SK-N-MC (cell line): ENCODE results near the gene NCKAP5.

ENCODE experiments used
- DNase-seq: peaks from one replicate; pipeline ENCODE4 v3.0.0-alpha.2; 2011; ENCODE audit warnings: low read depth, low spot score
- H3K27ac ChIP-seq: fragments of 200-600 bp; sonication (generic); 2 replicates; pipeline ENCODE4 v1.5.1; 2016; ENCODE audit warnings: mixed run types
- H3K36me3 ChIP-seq: fragments of 200-600 bp; sonication (generic); 2 replicates; pipeline ENCODE4 v1.6.1; 2017; ENCODE audit warnings: antibody characterized with exemption, low read length, mixed read lengths; ENCODE audit not compliant: insufficient read depth
- H3K4me3 ChIP-seq: fragments of 200-600 bp; sonication (generic); 2 replicates; pipeline ENCODE4 v1.5.1; 2016
- H3K9ac ChIP-seq: fragments of 200-600 bp; sonication (generic); 2 replicates; pipeline ENCODE4 v1.8.0; 2017; ENCODE audit warnings: mixed run types, mixed read lengths; ENCODE audit not compliant: insufficient read length
- H3K9me3 ChIP-seq: fragments of 200-600 bp; sonication (generic); 2 replicates; pipeline ENCODE4 v1.6.1; 2017; ENCODE audit warnings: low read depth, mild to moderate bottlenecking, antibody characterized with exemption, low read length, moderate library complexity, mixed read lengths
- EZH2 ChIP-seq: fragments of 200-600 bp; sonication (generic); IDR thresholded peaks from one replicate; pipeline ENCODE4 v1.6.1; 2017; ENCODE audit warnings: antibody characterized with exemption
- FOXP2 ChIP-seq: optimal IDR thresholded peaks from 2 replicates; pipeline ENCODE3; 2011; ENCODE audit warnings: mild to moderate bottlenecking, moderate library complexity; ENCODE audit not compliant: insufficient read depth; ENCODE audit errors: extremely low read length, control extremely low read depth
- POLR2AphosphoS5 ChIP-seq: IDR thresholded peaks from 2 replicates; pipeline ENCODE4 v1.6.1; 2012; ENCODE audit warnings: mild to moderate bottlenecking, low read depth, low read length, borderline replicate concordance

NCKAP5 gene

DNA sequence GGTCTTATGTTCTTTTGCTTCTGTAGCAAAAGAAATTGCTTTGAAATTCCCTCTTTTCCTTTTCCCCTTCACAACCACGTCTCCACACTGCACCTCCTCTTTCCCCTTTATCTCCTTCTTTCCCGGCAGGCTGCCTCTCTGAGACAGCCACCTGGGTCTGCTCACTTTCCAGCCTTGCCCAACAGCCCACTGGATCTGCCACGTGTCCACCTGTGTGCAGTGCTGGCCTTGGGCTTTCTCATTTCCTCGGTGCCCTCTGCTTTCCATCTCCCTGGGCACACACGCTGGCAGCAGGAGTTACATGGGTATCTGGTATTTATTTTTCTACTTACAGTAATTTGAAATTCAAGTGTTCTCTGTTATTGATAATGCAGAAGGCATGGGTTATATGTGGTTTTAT, 684.8 kb downstream of the NCKAP5 start:
- Histone ChIP-seq H3K36me3 (no peaks in the 10 kb centered on the region), H3K9me3 (no peaks in the 10 kb centered on the region), H3K4me3 (no peak overlapping the region), H3K27ac (no peak overlapping the region), H3K9ac (no peak overlapping the region)
- no peak for DNase-seq
- TF ChIP-seq EZH2 (no peak), POLR2AphosphoS5 (no peak), FOXP2 (no peak)

GRCh38 chr2:132881546-132881945, 686.7 kb downstream of the NCKAP5 start:
- no peak overlapping the region for H3K27ac ChIP-seq
- H3K9ac ChIP-seq: no peak overlapping the region
- H3K36me3 ChIP-seq: peaks cover 4% of the 10 kb centered on the region; the same call in 1 of the 2 replicates
- DNase-seq: no peak
- TF ChIP-seq POLR2AphosphoS5: no peak
- TF ChIP-seq FOXP2: no peak
- TF ChIP-seq EZH2: no peak
- H3K4me3 ChIP-seq: no peak overlapping the region
- no peaks in the 10 kb centered on the region for H3K9me3 ChIP-seq

GRCh38 chr2:132877923-132878322, 690.3 kb downstream of the NCKAP5 start:
- Histone ChIP-seq H3K27ac (no peak overlapping the region), H3K36me3 (peaks cover 4% of the 10 kb centered on the region; the same call in 1 of the 2 replicates), H3K9ac (no peak overlapping the region), H3K4me3 (no peak overlapping the region), H3K9me3 (no peaks in the 10 kb centered on the region)
- TF ChIP-seq EZH2: no peak
- TF ChIP-seq FOXP2: no peak
- TF ChIP-seq POLR2AphosphoS5: no peak
- DNase-seq: no peak

- Histone ChIP-seq H3K9me3 (no peaks in the 10 kb centered on the region), H3K27ac (no peak overlapping the region), H3K36me3 (peaks cover 4% of the 10 kb centered on the region; the same call in 1 of the 2 replicates), H3K9ac (no peak overlapping the region), H3K4me3 (no peak overlapping the region)
- TF ChIP-seq FOXP2: no peak
- TF ChIP-seq EZH2: no peak
- TF ChIP-seq POLR2AphosphoS5: no peak
- no peak for DNase-seq
Measured at GRCh38 chr2:132876745-132877391, 691.4 kb downstream of the NCKAP5 start.

GRCh38 chr2:132875193-132875592, 693.1 kb downstream of the NCKAP5 start:
- Histone ChIP-seq H3K9ac (no peak overlapping the region), H3K27ac (no peak overlapping the region)

GRCh38 chr2:132873738-132874137, 694.5 kb downstream of the NCKAP5 start:
- DNase-seq: no peak

More at GRCh38 chr2:132875193-132875592, 693.1 kb downstream of the NCKAP5 start:
- no peaks in the 10 kb centered on the region for H3K9me3 ChIP-seq
- H3K4me3 ChIP-seq: no peak overlapping the region
- peaks cover 4% of the 10 kb centered on the region; the same call in 1 of the 2 replicates for H3K36me3 ChIP-seq
- no peak for DNase-seq
- TF ChIP-seq POLR2AphosphoS5 (no peak), EZH2 (no peak), FOXP2 (no peak)

DNA sequence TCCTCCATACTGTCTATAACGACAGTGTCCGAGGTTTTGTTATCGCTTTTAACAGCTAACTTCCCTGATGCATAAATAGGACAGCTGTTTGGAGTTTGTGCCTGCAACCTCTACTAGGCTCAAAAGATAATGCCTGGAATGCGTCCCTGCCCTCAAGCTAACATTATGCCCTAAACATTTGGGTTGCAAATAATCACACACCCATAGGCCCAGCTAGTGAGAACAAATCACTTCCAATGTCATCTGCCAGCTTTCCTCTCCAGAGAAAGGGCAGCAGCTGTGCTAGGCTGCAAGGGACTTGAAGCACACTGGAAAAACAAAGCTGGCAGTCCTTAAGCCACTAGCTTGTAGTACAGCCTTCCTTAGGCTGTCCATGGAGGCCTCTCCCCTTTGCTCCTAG, 696.4 kb downstream of the NCKAP5 start:
- Histone ChIP-seq H3K9ac (no peak overlapping the region), H3K4me3 (no peak overlapping the region), H3K27ac (no peak overlapping the region), H3K9me3 (no peaks in the 10 kb centered on the region), H3K36me3 (no peaks in the 10 kb centered on the region)
- no peak for TF ChIP-seq POLR2AphosphoS5
- no peak for TF ChIP-seq EZH2
- no peak for TF ChIP-seq FOXP2
- DNase-seq: no peak

More at GRCh38 chr2:132873738-132874137, 694.5 kb downstream of the NCKAP5 start:
- Histone ChIP-seq H3K9me3 (no peaks in the 10 kb centered on the region), H3K4me3 (no peak overlapping the region), H3K27ac (no peak overlapping the region), H3K36me3 (peaks cover 4% of the 10 kb centered on the region; the same call in 1 of the 2 replicates), H3K9ac (no peak overlapping the region)
- TF ChIP-seq POLR2AphosphoS5 (no peak), FOXP2 (no peak), EZH2 (no peak)

DNA sequence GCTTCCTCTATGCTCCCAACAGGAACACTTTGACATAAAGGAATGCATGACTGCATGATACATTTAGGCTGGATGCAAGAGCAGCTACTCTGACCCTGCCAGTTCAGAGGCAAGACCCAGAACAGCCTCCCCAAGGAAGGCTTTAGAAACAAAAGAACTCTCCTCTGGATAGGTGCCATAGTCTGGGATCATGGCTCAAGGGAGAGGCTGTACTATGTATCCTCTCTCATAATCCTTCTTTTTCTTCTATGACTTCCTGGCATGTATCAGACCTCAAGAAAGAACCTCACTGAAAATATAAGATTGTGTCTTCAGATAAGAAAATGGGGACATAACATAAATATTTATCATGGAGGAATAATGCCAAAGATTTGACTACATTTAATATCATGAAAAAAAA, 704.3 kb downstream of the NCKAP5 start:
- no peak for DNase-seq
- no peak overlapping the region for H3K9ac ChIP-seq
- TF ChIP-seq POLR2AphosphoS5 (no peak), FOXP2 (no peak), EZH2 (no peak)
- H3K9me3 ChIP-seq: no peaks in the 10 kb centered on the region
- H3K36me3 ChIP-seq: no peaks in the 10 kb centered on the region
- H3K4me3 ChIP-seq: no peak overlapping the region
- no peak overlapping the region for H3K27ac ChIP-seq

DNA sequence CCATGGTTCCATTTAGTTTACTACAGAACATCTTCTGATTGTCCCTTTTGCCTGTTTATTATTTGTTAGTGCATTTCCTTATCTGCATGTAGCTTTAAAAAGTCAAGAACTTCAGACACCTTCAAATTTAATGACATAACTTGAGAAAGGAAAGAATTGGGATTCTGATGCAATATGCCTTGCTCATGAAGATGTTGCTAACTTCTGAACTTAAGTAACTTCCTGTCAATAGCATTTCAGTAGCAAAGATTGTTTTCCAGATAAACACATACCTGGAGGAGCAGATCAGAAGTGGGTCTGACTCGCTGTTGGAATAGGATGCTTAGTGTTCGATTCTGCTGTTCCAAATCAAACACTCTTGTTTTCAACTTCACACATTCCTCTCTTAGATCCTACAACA, 708.0 kb downstream of the NCKAP5 start:
- Histone ChIP-seq H3K36me3 (no peaks in the 10 kb centered on the region), H3K27ac (no peak overlapping the region), H3K9ac (no peak overlapping the region), H3K9me3 (no peaks in the 10 kb centered on the region), H3K4me3 (no peak overlapping the region)
- no peak for DNase-seq
- TF ChIP-seq FOXP2: no peak
- no peak for TF ChIP-seq POLR2AphosphoS5
- no peak for TF ChIP-seq EZH2
